Posterior vena cava (tissue), 2 donors: ENCODE data around the gene RARRES2. TPM values are rescaled to one million over a fixed set of nuclear protein-coding genes. Genes with fewer than 3 reads are reported as not detected.
"Not testable (repeated sequence)": the region's sequence is repeated elsewhere in the genome, so short reads cannot be mapped to it uniquely, and the experiment has no call there.

ENCODE experiments used
- DNase-seq: peaks from one replicate; pipeline ENCODE4 v3.0.0-alpha.2; 2020; ENCODE audit warnings: low spot score
- intact Hi-C, 2 donors: fragments of 100-400 bp; cut with DNase I; formaldehyde crosslinking; loops; one replicate each; pipeline versions ENCODE4 v1.14.1 to v1.14.2; 2022 to 2023
- long read RNA-seq, 2 donors: library from polyadenylated mRNA; unstranded; transcript quantifications; one replicate each; pipeline ENCODE4 v2.0.0, GENCODE V29; 2020 to 2021
- total RNA-seq, 2 donors: library from RNA; stranded (reverse); fragmentation: NEBNext Ultra II Directional; extraction: Animal tissue kit (Norgen Biotek cat#: 25700); gene quantifications; one replicate each; pipeline ENCODE4 v1.2.1, GENCODE V29; 2021
- donor health status: DM: yes; HTN: yes; CAD: no.
- donor health status: DM: yes; HTN: yes; CAD: no.

Gene RARRES2
- total RNA-seq: 100 to 1,000 TPM; 123 to 153 TPM
- long read RNA-seq, donor 1, transcript RARRES2-201 (6 exons, 740 nt): major isoform, 27 of 31 reads
- long read RNA-seq, donor 1, partial matches to known transcripts: 1 of 31 reads
- long read RNA-seq, donor 1, other reads (novel, unspliced or antisense): 2 of 31 reads
- long read RNA-seq, donor 2, transcript RARRES2-201 (6 exons, 740 nt): major isoform, 45 of 50 reads
- long read RNA-seq, donor 2, partial matches to known transcripts: 2 of 50 reads
- long read RNA-seq, donor 2, other reads (novel, unspliced or antisense): 1 of 50 reads

- no peak for DNase-seq
- intact Hi-C loops: no loop called here
Measured at GRCh38 chr7:150341263-150342120, at the start of gene RARRES2. Gene RARRES2, minus strand, starts transcription at chr7:150341629. Its CDS starts 1,020 bp downstream, at chr7:150340609.

DNA sequence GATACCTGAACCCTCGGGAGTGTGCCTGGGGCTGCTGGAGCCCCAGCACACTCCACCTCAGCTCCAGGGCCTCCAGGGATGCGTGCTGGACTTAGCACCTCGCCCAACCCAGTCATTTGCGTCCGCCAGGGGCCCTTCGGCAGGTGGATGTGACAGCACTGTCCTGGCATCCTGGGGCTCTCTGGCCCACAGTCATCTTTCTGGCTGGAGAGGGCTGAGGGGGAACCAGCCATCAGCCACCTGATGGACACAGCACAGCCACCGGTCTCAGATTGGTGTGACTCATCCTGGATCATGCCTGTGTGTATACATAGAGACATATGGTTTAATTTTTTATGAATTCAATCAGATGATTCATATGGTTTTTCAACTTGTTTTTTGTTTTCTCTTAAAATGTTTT lies 48.8 kb upstream of the RARRES2 start:
- DNase-seq: peak; percentile 37
- intact Hi-C loops: no loop called here

DNA sequence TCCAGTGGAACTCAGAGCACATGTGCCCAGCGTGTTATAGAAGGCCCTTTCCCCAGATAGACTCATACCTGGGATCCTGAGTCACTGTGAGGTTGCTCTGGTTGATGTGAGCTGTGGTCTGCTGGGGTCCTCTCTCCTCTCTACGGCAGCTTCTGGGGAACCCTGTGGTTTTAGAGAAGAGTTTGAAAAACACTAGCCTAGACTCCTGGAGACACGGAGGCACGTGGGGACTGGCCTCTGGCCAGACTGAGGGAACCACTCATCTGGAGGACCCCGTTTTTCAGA lies 48.0 kb upstream of the RARRES2 start:
- intact Hi-C loops: no loop called here
- no peak for DNase-seq

DNA sequence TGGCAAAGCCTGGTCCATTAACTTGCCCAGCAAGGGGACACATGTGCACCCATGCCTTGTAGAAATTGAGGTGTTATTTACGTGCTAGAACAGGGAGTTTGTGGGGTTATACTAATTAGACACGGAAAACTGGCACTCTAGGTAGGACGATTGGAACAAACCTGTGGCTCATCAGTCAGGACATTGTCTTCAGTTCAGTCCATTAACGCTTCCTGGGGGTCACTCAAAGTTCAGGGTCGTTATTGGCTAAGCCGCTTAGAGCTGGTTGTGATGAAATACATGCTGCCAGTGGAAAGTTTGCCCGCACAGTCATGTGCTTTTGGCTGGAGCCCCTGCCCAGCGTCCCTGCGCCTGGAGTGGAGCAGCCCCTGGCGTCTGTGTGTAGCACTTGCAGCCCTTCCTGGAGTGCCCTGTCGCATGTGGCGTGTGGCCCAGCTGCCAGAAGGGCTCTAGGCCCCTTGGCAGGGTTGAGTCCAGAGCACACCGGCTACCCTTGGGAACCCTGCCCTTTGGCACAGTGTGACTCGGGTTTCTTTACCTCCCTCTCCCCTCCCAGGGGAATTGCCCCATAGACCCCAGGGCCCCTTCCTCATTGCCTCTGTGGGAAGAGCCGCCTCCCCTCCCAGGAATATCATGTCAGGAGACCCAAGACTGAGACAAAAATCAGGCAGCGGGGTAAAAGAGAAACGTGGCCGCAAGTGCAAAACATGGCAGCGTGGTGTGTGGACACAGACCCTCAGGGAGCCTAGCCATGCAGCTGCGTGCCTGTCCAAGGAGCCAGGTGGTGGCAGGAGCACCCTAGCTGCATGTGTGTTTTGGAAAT lies 47.5 kb upstream of the RARRES2 start:
- peak; percentile 86 for DNase-seq
- intact Hi-C loops: no loop called here

DNA sequence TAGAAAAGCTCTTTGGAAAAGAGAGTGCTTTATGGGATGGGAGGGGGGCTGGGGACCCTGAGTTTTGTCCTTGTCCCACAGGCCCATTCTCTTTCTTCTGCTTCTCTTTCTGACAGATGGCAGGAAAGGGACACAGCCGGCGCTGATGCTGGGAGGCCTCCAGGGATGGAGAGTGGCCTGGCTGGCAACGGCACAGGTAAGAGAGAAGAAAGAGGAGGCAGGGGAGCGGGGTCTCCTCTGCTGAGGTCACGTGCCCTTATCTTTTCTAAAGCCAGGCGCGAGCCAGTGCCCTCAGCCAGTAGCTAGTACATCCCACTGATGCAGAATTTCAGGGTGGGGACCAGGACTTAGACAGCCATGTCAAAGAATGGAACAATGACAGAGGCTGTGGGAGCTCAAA lies 46.9 kb upstream of the RARRES2 start:
- intact Hi-C loops: no loop called here
- DNase-seq: peak; percentile 69

- intact Hi-C loops: loop anchor here in 1 of 2 donors (1.0 kb wide), 1 partner anchor 34 kb away; no protein-coding TSS in a partner anchor
- not testable (repeated sequence) for DNase-seq
Measured at GRCh38 chr7:150385884-150386283, 44.5 kb upstream of the RARRES2 start.

GRCh38 chr7:150385302-150385723 lies 43.9 kb upstream of the RARRES2 start:
- DNase-seq: peak; percentile 19
- intact Hi-C loops: loop anchor here in 1 of 2 donors (1.0 kb wide), 1 partner anchor 33 kb away; no protein-coding TSS in a partner anchor

DNA sequence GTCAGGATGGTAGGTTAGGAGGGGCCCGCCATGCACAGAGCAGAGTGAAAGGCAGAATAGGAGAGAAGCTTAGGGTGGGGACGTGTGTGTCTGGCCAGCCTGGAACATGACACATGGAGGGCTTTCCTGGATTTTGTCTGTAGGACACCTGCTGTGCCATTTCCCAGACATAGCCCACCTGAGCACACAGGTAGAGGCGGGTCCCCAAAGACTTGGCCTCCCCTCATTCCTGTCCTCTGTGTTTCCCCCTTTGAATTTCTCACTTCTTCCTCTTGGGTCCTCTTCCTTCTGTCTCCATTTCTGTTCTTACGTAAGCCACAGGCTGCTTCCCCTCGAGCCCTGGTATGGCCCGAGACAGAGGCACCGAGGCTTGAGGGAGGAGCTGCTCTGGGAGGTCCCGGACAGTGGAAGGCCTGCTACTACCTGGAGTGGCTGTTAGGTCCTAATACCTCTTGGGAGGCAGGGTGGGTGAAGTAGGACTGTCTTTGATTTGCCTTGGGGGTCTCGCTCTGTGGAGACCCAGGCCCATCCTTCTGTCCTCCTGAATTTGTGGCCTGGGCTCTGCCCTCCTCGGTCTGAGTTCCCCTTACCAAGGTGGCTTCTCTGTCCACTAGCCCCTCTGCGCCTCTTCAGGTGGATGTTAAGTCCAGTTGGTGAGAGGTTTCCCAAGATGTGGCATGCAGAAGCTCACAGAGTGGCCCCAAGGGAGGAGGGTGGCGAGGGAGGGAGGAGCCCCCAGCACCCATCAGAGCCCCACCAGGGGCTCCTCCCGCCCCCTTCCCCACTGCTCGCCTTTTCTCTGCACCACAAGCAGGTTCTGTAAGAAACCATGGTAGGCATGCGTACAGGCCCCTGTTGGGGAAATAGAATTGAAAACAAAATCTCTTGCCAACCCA lies 43.2 kb upstream of the RARRES2 start:
- peak; percentile 55 for DNase-seq
- intact Hi-C loops: loop anchor here in 1 of 2 donors (1.0 kb wide), 1 partner anchor 32 kb away; no protein-coding TSS in a partner anchor

DNA sequence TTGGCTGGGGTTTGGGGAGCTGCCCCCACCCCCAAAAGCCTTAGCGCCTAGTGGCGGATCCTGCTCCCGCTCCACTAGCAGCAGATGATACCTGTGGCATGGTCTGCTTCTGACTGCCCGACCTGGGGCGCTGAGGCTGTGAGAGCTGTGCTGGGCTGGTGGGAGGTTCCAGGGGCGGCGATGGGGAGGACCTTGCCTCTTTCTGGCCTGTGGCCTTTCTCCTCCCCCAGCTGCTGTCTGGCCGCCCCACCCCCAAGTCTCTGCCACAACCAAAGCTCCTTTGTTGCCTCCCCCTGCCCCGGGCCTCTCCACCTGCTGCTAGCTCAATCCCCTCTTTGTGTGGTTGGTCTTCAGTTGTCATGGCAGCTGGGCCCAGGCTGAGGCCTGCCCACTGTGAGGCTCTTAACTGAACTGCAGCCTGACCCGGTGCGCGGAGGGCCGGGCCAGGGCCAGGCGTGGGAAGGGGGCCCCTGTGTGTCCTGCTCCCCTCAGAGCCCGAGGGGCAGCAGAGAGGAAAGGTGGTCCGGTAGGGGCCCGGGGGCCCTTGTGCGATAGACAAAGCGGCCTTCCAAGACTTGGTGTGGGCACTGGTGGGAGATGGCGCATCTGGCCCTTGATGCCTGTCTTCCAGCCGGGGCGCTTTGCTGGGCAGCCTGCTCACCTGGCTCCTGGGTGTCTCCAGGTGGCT lies 42.4 kb upstream of the RARRES2 start:
- intact Hi-C loops: no loop called here
- DNase-seq: no peak

DNA sequence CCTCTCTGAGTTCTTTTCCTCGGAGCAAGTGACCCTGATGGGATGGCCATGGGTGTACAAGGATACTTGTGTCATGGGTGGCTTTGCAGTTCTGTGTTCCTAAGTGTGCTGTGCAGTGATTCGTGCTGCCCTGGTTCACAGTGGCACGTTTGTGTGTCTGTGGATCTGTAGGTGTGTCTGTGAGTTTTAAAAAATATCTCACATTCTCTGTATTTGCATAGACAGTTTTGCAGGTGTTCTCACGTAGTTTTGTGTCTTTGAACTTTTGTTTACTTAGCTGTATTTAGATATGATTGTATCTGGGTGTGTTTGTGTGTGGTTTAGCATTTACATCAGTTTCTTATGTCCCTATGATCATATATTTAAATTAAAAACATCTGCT lies 41.4 kb upstream of the RARRES2 start:
- intact Hi-C loops: no loop called here
- no peak for DNase-seq

DNA sequence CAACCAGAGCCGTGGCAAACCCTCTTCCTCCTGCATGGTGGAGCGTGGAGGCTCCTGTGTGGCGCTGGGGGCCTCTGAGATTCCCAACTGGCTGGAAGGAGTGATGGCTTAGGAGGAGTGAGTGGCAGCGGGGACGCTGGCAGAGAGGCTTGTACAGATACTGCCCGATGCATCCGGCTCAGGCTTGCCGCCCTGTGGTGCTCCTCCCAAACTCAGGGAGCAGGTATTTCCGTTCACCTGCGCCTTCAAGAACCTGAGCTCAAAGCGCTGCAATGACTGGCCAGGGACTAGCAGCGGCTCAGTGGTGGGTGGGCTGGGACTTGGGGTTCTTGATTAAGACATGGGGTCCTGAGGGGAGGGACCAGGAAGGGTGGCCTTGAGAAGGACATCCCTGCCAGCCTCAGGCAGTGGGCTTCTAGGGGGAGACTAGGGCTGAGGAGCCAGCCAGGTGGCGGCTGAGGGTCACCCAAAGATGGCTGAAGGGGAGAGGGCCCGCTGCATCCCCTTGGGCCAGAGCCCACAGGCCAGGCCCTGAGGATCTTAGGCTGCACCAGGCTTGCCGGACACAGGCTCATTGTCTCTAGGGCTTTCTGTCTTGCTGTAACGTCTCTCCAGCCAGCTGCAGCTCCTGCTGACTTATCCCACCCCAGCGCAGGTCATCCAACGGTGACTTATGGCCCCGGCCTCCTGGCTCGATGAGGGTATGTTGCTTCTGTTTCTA lies 40.9 kb upstream of the RARRES2 start:
- DNase-seq: no peak
- intact Hi-C loops: no loop called here

GRCh38 chr7:150381785-150382122 lies 40.3 kb upstream of the RARRES2 start:
- DNase-seq: no peak
- intact Hi-C loops: no loop called here

GRCh38 chr7:150381096-150381495 lies 39.7 kb upstream of the RARRES2 start:
- intact Hi-C loops: no loop called here
- no peak for DNase-seq

GRCh38 chr7:150380463-150380862 lies 39.0 kb upstream of the RARRES2 start:
- DNase-seq: no peak
- intact Hi-C loops: no loop called here

DNA sequence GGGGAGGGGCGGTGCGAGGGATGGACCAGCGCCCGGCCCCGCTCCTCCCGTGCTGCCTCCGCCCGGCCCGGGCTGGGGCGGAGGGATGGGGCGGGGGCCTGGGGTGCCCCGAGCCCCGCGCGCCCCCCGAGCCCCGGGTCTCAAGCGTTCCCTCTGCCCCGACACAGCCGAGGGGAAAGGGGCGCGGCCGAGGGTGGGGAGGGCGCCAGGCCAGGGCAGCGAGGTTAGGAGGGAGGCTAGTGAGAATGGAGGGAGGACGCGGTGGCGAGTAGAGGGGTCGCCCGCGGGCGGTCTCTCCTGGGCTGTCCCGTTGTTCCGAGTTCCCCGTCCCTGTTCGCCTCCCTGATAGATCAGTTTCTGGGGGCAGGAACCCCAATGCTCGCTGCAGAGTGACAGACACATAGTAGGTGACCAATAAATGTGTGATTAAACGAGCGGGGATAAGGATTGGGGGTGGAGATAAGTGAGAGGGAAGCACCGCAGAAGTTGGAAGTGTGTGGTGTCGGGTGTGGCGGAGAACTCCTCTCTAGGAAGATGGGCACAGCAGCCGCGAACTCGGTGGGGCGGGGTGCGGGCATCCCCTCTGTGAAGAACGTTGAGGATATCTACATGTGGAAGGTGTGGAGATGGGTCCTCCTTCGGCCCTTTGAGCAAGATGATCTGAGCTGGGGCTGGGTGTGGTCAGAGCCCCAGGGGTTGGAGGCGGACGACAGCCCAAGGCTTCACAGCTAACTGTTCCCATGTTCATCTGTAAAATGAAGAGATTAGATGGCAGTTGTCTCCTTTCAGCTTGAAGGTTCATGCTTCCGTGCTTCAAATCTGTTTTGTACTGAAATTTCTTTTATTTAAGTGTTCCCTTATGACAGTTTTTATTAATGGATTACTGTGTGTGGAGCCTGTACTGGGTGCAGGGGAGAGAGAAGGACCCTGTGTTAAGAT lies 38.3 kb upstream of the RARRES2 start:
- intact Hi-C loops: no loop called here
- no peak for DNase-seq

GRCh38 chr7:150378853-150379440 lies 37.5 kb upstream of the RARRES2 start, which contains the start of gene ZNF775:
Gene ZNF775, plus strand, starts transcription at chr7:150379330. Its CDS starts 9,141 bp downstream, at chr7:150388471.
- intact Hi-C loops: no loop called here
- peak; percentile 99 for DNase-seq
